ENCODE results near the gene ADIPOQ. TPM values are rescaled to one million over a fixed set of nuclear protein-coding genes. Genes with fewer than 3 reads are reported as not detected.

The ADIPOQ gene
- not detected in 5 replicates for total RNA-seq (2022; extraction: Qiagen RNA extraction; ENCODE audit: low read depth)

DNA sequence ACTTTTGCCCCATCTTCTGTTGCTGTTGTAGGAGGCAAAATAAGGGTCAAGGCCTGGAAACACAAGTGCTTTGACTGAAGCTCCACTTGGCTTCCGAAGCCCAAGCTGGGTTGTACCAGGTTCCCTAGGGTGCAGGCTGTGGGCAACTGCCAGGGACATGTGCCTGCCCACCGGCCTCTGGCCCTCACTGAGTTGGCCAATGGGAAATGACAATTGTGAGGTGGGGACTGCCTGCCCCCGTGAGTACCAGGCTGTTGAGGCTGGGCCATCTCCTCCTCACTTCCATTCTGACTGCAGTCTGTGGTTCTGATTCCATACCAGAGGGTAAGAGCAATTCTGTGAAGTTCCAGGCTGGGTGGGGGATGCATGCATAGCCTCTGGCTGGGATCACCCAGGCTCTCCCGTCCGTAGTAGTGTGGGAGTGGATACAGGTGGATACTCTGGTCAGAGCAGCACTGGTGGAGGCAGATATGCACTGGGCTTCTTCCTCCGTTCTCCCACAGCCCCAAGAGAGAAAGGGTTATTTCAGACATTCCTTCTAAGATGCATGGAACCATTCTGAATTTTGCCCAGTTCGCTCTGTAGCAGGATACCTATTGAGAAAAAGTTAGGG, at the start of gene ADIPOQ:
TSS of gene ADIPOQ (plus strand) at position 285 of the 613 bp plus-strand sequence. CDS start 10,349 bp downstream, outside the sequence.

GRCh38 chr3:186806089-186807055, 36.1 kb upstream of the ADIPOQ start, which contains the start of gene RFC4:
Gene RFC4, minus strand, starts transcription at chr3:186806482. Its CDS starts 1,769 bp downstream, at chr3:186804713.

Other genes starting within 250 kb of the ADIPOQ start
- 0.18 to 0.29 TPM in 2 of 5 replicates, not detected in the others for gene AHSG, start 229.7 kb upstream of the ADIPOQ start, total RNA-seq (2022; extraction: Qiagen RNA extraction; ENCODE audit: low read depth)
- 0.14 to 0.34 TPM (median 0.28 TPM) in 3 of 5 replicates, not detected in the others for gene FETUB, start 202.3 kb upstream of the ADIPOQ start, total RNA-seq (2022; extraction: Qiagen RNA extraction; ENCODE audit: low read depth)
- not detected in 5 replicates for gene HRG, start 176.7 kb upstream of the ADIPOQ start, total RNA-seq (2022; extraction: Qiagen RNA extraction; ENCODE audit: low read depth)
- 0.09 TPM in 1 of 5 replicates, not detected in the others for gene KNG1, start 125.4 kb upstream of the ADIPOQ start, total RNA-seq (2022; extraction: Qiagen RNA extraction; ENCODE audit: low read depth)
- gene EIF4A2, start 59.1 kb upstream of the ADIPOQ start, total RNA-seq (2022; extraction: Qiagen RNA extraction; ENCODE audit: low read depth): 124 to 142 TPM (median 141 TPM) in 5 replicates
- 43.9 to 76.3 TPM (median 48.5 TPM) in 5 replicates for gene RFC4, start 36.2 kb upstream of the ADIPOQ start, total RNA-seq (2022; extraction: Qiagen RNA extraction; ENCODE audit: low read depth)
- gene ST6GAL1, start 87.8 kb downstream of the ADIPOQ start, total RNA-seq (2022; extraction: Qiagen RNA extraction; ENCODE audit: low read depth): 2.6 to 4.3 TPM (median 3.5 TPM) in 5 replicates

All from A549 treated with ZK216348 at 1 μM for 4 hours (cell line).